ENCODE measurements around the gene HSPA12B.

The HSPA12B gene

GRCh38 chr20:3723284-3723683, 9.2 kb upstream of the HSPA12B start:
- ChIA-PET CTCF (no interaction called here), POLR2A (ENCODE audit: low non-redundant PET) (no interaction called here)

GRCh38 chr20:3724356-3724755, 8.1 kb upstream of the HSPA12B start:
- H3K27ac ChIP-seq, result no peak overlapping the region
- TF ChIP-seq CTCF (conservative IDR thresholded peaks at IDR 0.05; ENCODE audit: low read depth), result no peak
- ChIA-PET POLR2A (ENCODE audit: low non-redundant PET) (no interaction called here), CTCF (interaction anchor here (0.7 kb wide), 1 partner anchor 343 kb away, joined by 9 read pairs; no protein-coding TSS in a partner anchor)
- no peak for DNase-seq (ENCODE audit: low spot score)

More at GRCh38 chr20:3723284-3723683, 9.2 kb upstream of the HSPA12B start:
- no peak for TF ChIP-seq CTCF (conservative IDR thresholded peaks at IDR 0.05; ENCODE audit: low read depth)
- H3K27ac ChIP-seq, result no peak overlapping the region
- DNase-seq (ENCODE audit: low spot score), result no peak

- POLR2A ChIA-PET (ENCODE audit: low non-redundant PET), result no interaction called here
- no peak overlapping the region for H3K27ac ChIP-seq
- CTCF ChIA-PET, result interaction anchor here (0.7 to 1.2 kb wide), 4 partner anchors 11 to 164 kb away, joined by 3 to 6 read pairs (median 4); no protein-coding TSS in a partner anchor
- DNase-seq (ENCODE audit: low spot score), result no peak
- TF ChIP-seq CTCF (conservative IDR thresholded peaks at IDR 0.05; ENCODE audit: low read depth), result no peak
Observed at GRCh38 chr20:3727401-3728021, 5.0 kb upstream of the HSPA12B start.

- H3K27ac ChIP-seq, result no peak overlapping the region
- ChIA-PET CTCF (interaction anchor here (0.7 to 1.2 kb wide), 4 partner anchors 12 to 165 kb away, joined by 3 to 6 read pairs (median 4); no protein-coding TSS in a partner anchor), POLR2A (ENCODE audit: low non-redundant PET) (no interaction called here)
- TF ChIP-seq CTCF (conservative IDR thresholded peaks at IDR 0.05; ENCODE audit: low read depth), result no peak
- no peak for DNase-seq (ENCODE audit: low spot score)
Observed at GRCh38 chr20:3728354-3728753, 4.1 kb upstream of the HSPA12B start.

GRCh38 chr20:3728876-3729275, 3.6 kb upstream of the HSPA12B start:
- H3K27ac ChIP-seq, result no peak overlapping the region
- POLR2A ChIA-PET (ENCODE audit: low non-redundant PET), result no interaction called here
- TF ChIP-seq CTCF (conservative IDR thresholded peaks at IDR 0.05; ENCODE audit: low read depth), result no peak
- CTCF ChIA-PET, result interaction anchor here (0.6 to 1.2 kb wide), 3 partner anchors 13 to 165 kb away, joined by 3 to 5 read pairs (median 4); no protein-coding TSS in a partner anchor
- DNase-seq (ENCODE audit: low spot score), result no peak

- H3K27ac ChIP-seq, result no peak overlapping the region
- no peak for TF ChIP-seq CTCF (conservative IDR thresholded peaks at IDR 0.05; ENCODE audit: low read depth)
- ChIA-PET CTCF (interaction anchor here (0.6 kb wide), 1 partner anchor 131 kb away, joined by 5 read pairs; no protein-coding TSS in a partner anchor), POLR2A (ENCODE audit: low non-redundant PET) (no interaction called here)
- no peak for DNase-seq (ENCODE audit: low spot score)
Observed at GRCh38 chr20:3729378-3729777, 3.1 kb upstream of the HSPA12B start.

Data from RWPE1 (cell line).